Sigmoid colon (tissue), 4 donors: ENCODE measurements around the gene FYN.

Experiments
- EP300 ChIP-seq, 4 donors: sonication (generic); formaldehyde crosslinking; IDR thresholded peaks; one replicate each; pipeline ENCODE4 v1.6.1; 2017; ENCODE audit warnings: antibody characterized with exemption in 4 of 4
- POLR2A ChIP-seq, 2 donors: fragments of 450-650 bp; IDR thresholded peaks; one replicate each; pipeline ENCODE4 v1.6.1; 2016; ENCODE audit warnings: antibody characterized with exemption in 2 of 2, mild to moderate bottlenecking in 2 of 2, moderate library complexity in 2 of 2
- POLR2AphosphoS5 ChIP-seq, 4 donors: sonication (generic); formaldehyde crosslinking; IDR thresholded peaks; one replicate each; pipeline ENCODE4 v1.6.1; 2017; ENCODE audit warnings: antibody characterized with exemption in 4 of 4
- TF ChIP-seq, protein P1 (sequence below), 4 experiments: fragments of 450-650 bp in 3 of 4; fragments of 200-600 bp in 1 of 4; IDR thresholded peaks; one replicate each; pipeline ENCODE4 v1.5.1; 2016 to 2019; ENCODE audit warnings: antibody characterized with exemption in 4 of 4, mild to moderate bottlenecking in 3 of 4, moderate library complexity in 2 of 4

DNA sequence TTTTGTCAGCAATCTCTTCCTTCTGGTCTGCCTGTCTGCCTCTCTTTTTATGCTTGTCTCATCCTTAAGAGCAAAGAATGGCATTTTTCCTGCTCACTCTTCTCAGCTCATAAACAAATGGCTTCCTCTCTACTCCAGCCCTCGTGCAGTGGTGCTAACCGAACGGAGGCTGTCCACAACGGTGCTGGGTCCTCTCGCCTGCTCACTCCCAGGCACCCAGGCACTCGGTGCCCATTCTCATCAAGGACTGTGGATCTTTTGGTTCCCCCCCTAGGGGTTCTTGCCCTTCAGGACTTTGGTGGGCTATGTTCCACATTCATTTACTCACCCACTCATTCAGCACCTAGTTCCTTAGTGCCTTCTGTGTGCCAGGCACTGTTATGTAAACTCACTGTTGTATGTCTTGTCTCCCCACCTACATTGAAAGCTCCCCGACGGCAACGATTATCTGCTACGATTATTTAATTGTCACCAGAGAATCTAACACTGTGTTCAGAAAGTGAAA is 113.9 kb downstream of the FYN start:
- TF ChIP-seq, protein P1, sequence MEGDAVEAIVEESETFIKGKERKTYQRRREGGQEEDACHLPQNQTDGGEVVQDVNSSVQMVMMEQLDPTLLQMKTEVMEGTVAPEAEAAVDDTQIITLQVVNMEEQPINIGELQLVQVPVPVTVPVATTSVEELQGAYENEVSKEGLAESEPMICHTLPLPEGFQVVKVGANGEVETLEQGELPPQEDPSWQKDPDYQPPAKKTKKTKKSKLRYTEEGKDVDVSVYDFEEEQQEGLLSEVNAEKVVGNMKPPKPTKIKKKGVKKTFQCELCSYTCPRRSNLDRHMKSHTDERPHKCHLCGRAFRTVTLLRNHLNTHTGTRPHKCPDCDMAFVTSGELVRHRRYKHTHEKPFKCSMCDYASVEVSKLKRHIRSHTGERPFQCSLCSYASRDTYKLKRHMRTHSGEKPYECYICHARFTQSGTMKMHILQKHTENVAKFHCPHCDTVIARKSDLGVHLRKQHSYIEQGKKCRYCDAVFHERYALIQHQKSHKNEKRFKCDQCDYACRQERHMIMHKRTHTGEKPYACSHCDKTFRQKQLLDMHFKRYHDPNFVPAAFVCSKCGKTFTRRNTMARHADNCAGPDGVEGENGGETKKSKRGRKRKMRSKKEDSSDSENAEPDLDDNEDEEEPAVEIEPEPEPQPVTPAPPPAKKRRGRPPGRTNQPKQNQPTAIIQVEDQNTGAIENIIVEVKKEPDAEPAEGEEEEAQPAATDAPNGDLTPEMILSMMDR (IDR thresholded peaks at IDR 0.05): no peak
- TF ChIP-seq EP300 (IDR thresholded peaks at IDR 0.05) (no peak), POLR2A (IDR thresholded peaks at IDR 0.05) (no peak), POLR2AphosphoS5 (IDR thresholded peaks at IDR 0.05) (no peak)
